Fibroblast of the aortic adventitia (primary cell): ENCODE results near the gene CAMK2G. TPM values are rescaled to one million over a fixed set of nuclear protein-coding genes. Genes with fewer than 3 reads are reported as not detected.

Source experiments
- DNase-seq: peaks from one replicate; pipeline ENCODE4 v3.0.0-alpha.2; 2010; ENCODE audit warnings: low read depth
- H3K4me3 ChIP-seq: 2 replicates; pipeline ENCODE4 v1.5.1; 2011; ENCODE audit warnings: low read depth, mild to moderate bottlenecking, control low read depth, low read length, moderate library complexity
- CTCF ChIP-seq: IDR thresholded peaks from 2 replicates; pipeline ENCODE4 v1.5.1; 2011; ENCODE audit warnings: mild to moderate bottlenecking, low read length, control low read depth, inconsistent platforms; ENCODE audit not compliant: insufficient read depth
- total RNA-seq: library from RNA; depleted of rRNA; stranded (reverse); fragments of >200 nt; gene quantifications from 2 replicates; pipeline ENCODE4 v1.2.3, GENCODE V29; 2012; ENCODE audit warnings: low replicate concordance

Gene CAMK2G
- total RNA-seq, 1 donor, result 25.8 TPM

- no peak overlapping the region for H3K4me3 ChIP-seq
- TF ChIP-seq CTCF, result no peak
- DNase-seq, result no peak
Measured at GRCh38 chr10:73801253-73801590, 73.1 kb downstream of the CAMK2G start.

GRCh38 chr10:73800560-73801252 lies 73.6 kb downstream of the CAMK2G start:
- DNase-seq, result no peak
- TF ChIP-seq CTCF, result no peak
- H3K4me3 ChIP-seq, result no peak overlapping the region

GRCh38 chr10:73799899-73800559 lies 74.3 kb downstream of the CAMK2G start:
- H3K4me3 ChIP-seq, result no peak overlapping the region
- DNase-seq, result no peak
- TF ChIP-seq CTCF, result no peak

GRCh38 chr10:73798927-73799560 lies 75.3 kb downstream of the CAMK2G start:
- no peak for DNase-seq
- TF ChIP-seq CTCF, result no peak
- H3K4me3 ChIP-seq, result no peak overlapping the region

- no peak overlapping the region for H3K4me3 ChIP-seq
- no peak for TF ChIP-seq CTCF
- no peak for DNase-seq
Measured at GRCh38 chr10:73798087-73798486, 76.3 kb downstream of the CAMK2G start.

- no peak for TF ChIP-seq CTCF
- no peak overlapping the region for H3K4me3 ChIP-seq
- no peak for DNase-seq
Measured at GRCh38 chr10:73797324-73798025, 76.9 kb downstream of the CAMK2G start.
